Kidney glomerular epithelial cell (primary cell): ENCODE measurements around the gene SERPINB1.
"Not testable (repeated sequence)": the region's sequence is repeated elsewhere in the genome, so short reads cannot be mapped to it uniquely, and the experiment has no call there.

ENCODE experiments used
- DNase-seq: peaks from one replicate; lab custom pipeline; 2025; lab: John Stamatoyannopoulos, UW

Gene SERPINB1

DNA sequence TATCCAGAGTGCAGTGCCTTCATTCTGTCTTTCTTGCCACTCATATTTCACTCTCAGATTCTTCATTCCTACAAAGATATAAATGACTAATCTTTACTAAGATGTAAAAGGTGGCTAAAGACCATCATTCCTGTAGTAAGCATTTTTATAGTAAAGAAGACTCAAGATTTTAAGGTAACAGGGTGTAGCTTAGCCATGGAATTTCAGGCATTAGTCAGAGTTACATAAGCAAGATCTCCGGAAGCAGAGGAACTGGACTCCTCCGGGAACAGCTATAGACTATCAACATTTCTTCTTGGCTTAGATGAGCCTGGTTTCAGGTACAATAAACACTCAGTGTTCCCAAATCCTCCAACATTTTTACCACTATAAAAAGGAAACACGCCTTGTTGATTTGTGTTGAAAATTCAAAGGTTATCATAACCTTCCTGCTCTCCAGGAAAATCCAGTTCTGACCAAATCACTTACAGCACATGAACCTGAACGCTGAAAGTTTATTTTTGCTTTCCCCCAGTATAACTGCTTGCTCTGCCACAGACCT, 23.7 kb downstream of the SERPINB1 start:
- peak; percentile 72 for DNase-seq

DNA sequence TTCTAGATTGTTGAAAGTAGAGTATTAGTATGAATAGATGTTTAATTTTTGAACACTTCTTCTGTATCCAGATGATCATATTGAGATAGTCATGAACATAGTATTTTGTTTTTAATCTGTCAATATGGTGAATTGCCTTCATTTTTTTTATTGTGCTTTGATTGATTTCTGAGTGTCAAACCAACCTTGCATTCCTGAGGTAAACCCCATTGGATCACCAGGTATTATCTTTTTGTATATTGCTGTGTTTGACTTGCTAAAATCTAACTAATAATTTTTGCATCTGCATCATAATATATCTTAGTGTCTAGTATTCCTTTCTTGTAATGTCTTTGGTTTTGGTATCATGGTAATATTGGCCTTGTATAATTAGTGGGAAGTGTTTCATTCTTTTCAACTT, 25.5 kb downstream of the SERPINB1 start:
- DNase-seq, result no peak

DNA sequence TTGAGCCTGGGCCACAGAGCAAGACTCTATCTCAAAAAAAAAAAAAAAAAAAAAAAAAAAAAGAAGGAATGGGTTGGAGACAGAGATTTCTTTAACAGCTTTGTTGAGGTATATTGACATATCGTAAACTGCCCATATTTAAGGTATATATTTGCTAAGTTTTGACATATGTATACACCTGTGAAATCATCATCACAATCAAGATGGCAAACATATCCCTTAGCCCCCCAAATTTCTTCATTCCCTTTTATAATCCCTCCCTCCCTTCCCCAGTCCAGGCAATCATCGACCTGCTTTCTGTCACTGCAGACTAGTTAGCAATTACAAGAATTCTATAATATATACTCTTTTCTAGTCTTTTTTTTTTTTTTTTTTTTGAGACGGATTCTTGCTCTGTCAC, 29.0 kb downstream of the SERPINB1 start:
- no peak for DNase-seq

DNA sequence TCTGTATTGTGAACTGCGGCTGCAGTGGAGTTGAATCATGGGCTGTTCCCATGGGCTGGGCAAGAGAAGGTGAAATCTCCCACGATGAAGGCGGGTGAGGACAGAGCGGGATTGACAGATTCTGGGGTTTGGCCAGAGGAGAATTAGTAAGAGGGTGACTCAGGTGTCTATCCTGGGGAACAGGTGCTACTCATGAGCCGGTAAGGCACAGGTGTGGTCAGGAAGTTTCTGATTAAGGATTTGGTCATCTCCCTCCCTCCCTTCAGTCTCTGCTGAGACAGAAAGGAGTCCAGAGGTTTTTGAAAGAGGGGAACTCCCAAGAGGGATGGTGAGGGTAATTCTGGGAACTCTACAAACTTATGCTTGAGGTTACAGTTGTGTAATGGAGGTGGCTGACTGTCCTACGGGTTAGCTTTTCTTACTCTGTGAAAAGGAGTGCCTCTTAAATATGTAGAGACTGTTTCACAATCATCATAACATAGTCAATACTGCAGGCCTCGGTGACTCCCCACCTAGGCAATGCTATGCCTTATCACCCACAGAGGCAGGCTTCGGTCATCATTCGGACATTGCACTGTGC, 31.5 kb downstream of the SERPINB1 start:
- no peak for DNase-seq

GRCh38 chr6:2809015-2809414, 32.6 kb downstream of the SERPINB1 start:
- DNase-seq, result no peak

DNA sequence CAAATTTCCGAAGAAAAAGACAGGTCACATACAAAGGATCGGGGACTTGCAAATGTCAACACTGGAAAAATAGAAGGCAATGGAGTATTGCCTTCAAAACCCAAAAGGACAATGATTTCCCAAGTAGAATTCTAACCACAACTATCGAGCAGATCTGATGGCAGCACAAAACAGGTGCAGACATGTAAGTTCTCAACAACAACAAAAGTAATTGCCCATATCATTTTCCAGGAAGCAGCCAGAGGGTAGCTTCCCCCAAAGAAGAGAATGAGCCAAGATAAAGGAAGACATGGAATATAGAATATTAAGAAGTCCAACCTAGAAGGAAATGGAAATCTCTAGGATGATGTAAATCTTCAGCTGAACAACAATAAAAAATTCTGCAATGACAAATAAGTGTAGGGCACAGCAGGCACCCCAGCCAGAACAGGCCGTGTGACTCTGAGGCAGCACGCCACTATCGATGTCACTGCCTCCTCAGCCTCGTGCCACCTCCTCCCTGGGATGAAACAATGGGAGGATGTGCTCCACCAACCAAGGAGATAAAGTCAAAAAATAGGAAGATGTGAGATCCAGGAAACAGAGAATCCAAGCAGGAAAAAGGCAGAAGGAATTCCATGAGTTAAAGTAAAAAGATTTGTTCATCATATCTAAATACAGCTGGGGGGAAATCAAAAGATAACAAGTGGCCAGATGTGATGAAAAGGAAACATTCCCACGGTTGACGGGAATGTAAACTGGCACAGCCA, 34.1 kb downstream of the SERPINB1 start:
- no peak for DNase-seq

DNA sequence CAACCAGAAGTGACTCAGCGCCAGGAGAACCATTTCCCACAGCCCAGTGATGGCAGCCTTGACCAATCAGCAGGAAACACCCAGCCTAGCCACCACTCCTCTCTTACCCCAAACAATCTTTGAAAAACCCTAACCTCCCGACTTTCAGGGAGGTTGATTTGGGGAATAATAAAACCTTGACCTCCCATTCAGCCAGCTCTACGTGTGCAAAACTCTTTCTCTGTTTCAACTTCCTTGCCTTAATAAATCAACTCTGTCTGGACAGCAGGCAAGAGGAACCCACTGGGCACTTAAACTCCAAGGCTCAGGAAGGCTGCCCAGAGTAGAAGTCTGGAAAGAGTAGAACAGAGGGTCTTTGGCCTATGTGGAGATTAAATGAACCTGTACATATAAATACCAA, 35.0 kb downstream of the SERPINB1 start:
- no peak for DNase-seq

DNA sequence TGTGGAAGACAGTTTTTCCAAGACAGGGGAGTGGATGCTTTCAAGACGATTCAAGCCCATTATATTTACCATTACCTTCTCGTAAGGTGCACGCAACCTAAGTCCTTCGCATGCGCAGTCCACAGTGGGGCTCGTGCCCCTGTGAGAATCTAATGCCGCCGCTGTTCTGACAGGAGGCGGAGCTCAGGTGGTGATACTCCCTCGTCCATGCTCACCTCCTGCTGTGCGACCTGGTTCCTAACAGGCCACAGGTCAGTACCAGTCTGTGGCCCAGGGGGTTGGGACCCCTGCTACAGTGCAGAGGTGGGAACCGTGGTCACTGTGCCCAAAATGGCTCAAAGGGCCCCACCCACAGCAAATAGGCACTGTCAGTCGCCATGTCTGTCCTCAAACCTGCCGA, 36.6 kb downstream of the SERPINB1 start:
- no peak for DNase-seq

DNA sequence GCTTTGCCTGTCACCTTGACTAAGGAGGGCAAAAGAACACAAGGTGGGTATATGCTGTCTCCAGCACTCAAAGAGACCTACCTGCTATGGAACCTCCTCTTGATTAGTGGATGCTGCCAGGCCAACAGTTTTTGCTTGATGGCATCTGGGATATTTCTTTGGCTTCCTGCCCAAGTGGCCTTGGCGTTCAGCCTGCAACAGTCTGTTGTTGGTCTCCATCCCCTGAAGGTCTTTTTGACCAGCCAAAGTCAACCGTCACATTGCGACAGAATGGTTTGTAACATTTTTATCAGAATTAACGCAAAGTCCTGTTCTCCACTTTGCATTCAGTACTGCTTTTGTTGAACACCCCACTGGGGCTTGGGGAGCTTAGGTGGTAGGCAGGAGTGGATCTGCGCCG, 37.1 kb downstream of the SERPINB1 start:
- DNase-seq, result no peak

GRCh38 chr6:2803731-2804429, 37.8 kb downstream of the SERPINB1 start:
- DNase-seq, result no peak

DNA sequence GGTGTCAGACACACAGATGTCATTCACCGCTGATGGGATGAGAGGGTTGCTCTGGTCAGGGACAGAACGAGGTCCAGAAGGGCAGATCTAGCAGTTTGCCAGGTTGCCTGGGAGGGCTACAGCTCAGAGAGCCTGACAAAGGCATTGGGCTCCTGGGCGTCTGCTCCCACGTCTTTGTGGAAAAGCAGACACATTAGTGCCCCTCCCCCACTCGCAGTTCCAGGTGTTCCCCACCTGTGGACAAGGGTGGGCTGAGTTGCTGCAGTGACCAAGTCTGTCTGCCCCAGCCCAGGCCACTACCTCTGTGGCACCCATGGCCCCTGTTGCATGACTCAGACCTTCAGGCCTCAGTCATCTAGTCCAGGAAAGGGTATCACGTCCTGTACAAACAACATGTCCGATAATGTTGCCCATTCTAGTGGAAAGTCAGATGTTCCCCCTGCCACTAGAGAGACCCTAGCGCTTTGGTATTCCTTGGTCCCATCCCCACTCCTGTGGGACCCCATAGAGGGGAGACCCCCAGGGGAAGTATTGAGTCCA, 39.1 kb downstream of the SERPINB1 start:
- DNase-seq, result no peak

- not testable (repeated sequence) for DNase-seq
Observed at GRCh38 chr6:2801687-2802086, 40.0 kb downstream of the SERPINB1 start.

DNA sequence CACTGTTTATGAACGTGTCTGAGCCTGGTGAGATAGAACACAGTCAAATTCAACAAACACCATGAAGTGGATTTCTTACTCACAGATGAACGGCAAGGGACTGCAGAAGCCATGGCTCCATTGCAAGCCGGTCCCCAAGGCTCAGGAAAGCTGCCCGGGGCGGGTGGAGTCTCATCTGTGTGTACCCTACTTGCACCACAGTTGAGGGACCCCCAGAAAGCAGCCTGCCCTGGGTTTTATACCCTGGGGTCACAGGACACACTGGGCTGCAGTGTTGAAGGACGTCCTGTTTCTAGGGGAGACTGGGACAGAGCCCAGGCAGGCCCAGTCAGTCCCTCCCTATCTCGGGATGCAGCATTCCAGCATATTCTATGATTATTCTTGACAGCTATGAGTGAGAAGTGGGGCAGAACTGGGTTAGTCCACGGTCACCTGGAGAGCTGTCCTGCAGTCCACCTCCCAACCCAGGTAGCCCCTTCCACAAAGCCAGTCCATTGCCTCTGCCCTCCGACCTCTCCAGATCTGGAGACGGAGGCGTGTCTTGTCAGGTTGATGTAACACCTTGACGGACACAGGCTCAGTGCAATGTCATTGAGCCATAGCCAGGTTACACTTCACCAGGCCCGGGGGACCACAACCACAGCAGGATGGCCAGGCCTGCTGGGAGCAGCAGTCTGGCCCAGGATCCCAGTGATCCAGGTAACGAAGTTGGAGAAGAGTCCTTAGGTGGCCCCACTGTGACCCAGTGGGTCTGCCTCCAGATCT, 40.9 kb downstream of the SERPINB1 start:
- DNase-seq, result no peak

DNA sequence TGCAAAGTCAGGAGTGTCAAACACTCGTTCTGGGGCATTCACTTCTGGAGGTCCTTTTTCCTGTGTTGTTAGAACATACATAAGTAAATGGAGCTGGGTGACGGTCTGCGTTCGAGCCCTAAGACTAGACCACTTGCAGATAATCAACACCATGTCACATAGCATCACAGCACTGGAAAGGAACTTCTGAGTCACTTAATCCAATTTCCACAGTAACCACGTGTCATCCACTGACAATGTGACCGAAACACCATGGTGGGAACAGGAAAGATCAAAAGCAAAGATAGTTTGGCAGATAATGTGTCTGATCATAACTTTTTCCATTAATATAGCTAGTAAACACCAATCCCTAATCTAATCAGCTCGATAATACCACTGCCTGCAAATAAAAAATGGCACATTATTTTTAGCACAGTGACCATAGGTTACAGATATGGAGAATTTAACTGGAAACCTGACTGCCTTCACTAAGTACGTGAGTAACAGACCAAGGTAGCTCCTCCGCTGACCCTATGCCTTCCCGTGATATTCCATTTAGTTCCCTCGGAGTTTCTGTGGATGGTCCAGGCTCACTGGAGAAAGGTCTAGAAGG, 41.6 kb downstream of the SERPINB1 start:
- no peak for DNase-seq

GRCh38 chr6:2798586-2799134, 43.0 kb downstream of the SERPINB1 start:
- DNase-seq, result no peak

- DNase-seq, result no peak
Observed at GRCh38 chr6:2797564-2798031, 44.1 kb downstream of the SERPINB1 start.

GRCh38 chr6:2796861-2797260, 44.8 kb downstream of the SERPINB1 start:
- no peak for DNase-seq

- DNase-seq, result no peak
Observed at GRCh38 chr6:2795956-2796355, 45.7 kb downstream of the SERPINB1 start.

GRCh38 chr6:2795162-2795561, 46.5 kb downstream of the SERPINB1 start:
- no peak for DNase-seq

DNA sequence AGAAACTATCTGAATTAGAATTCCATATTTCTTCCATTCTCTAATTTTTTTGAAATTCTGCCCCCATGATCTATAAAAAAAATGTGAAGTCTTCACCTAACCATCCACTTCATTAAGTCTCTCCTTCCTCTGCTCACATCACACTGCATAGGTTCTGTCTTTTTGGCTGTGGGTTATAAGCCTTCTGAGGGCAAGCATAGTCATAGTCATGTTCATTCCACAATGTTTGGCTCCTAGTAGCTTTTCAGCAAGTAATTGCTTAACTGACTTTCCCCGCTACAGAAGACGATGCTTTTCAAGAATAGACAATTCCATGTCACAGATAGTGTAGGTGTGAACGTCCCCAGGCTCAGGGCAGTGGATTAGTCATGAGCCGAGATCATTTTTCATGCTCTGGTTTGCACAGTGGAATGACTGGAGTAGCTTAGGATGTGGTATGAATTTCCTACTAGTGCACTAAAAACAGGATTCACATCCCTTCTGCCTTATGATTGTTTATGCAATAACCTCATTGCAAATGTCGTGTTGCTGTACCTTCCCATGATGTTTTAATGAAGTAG, 47.4 kb downstream of the SERPINB1 start:
- DNase-seq, result no peak
